ENCODE data around the gene WDR90. TPM values are rescaled to one million over a fixed set of nuclear protein-coding genes. Genes with fewer than 3 reads are reported as not detected.

WDR90 gene
- total and polyA plus RNA-seq, 2 experiments from 2014 or later = 8.2 to 16.5 TPM

- 79 to 95% methylated on average over 3 to 6 of the region's 6 CpGs for WGBS, 2 experiments (ENCODE audit: low coverage in 1 of 2, low lambda C conversion rate in 2 of 2, missing lambda C conversion rate in 2 of 2)
- Histone ChIP-seq H4K20me1 (ENCODE audit: insufficient read depth) (no peaks in the 10 kb centered on the region), H3K9ac (no peak overlapping the region), H3K4me2 (ENCODE audit: unreplicated experiment) (no peak overlapping the region), H3K79me2 (ENCODE audit: insufficient read depth) (no peaks in the 10 kb centered on the region), H3K27ac (no peak overlapping the region), H3F3A (ENCODE audit: insufficient read depth) (no peaks in the 10 kb centered on the region), H3K27me3 (replicated peaks; ENCODE audit: insufficient read depth) (no peaks in the 10 kb centered on the region), H3K9me3 (ENCODE audit: low read depth) (no peaks in the 10 kb centered on the region), H3K36me3 (ENCODE audit: low read depth) (no peaks in the 10 kb centered on the region), H2AFZ (no peak overlapping the region), H3K9me2 (ENCODE audit: insufficient read depth) (no peaks in the 10 kb centered on the region), H3K4me1 (ENCODE audit: insufficient read depth) (no peaks in the 10 kb centered on the region), H3K4me3 (no peak overlapping the region)
- TF ChIP-seq EZH2 (IDR thresholded peaks at IDR 0.05; ENCODE audit: insufficient read depth, poor library complexity, severe bottlenecking) (no peak), EZH2phosphoT487 (IDR thresholded peaks at IDR 0.05; ENCODE audit: insufficient read depth, low read depth) (no peak)
- DNase-seq = no peak
- in situ Hi-C loops (cut with MboI) = no loop called here
Observed at GRCh38 chr16:660132-660458, 10.9 kb downstream of the WDR90 start.

GRCh38 chr16:660459-661183 lies 11.5 kb downstream of the WDR90 start:
- H4K20me1 ChIP-seq (ENCODE audit: insufficient read depth) = no peaks in the 10 kb centered on the region
- H3K9me2 ChIP-seq (ENCODE audit: insufficient read depth) = no peaks in the 10 kb centered on the region
- H3K27ac ChIP-seq = no peak overlapping the region
- no peak overlapping the region for H3K4me2 ChIP-seq (ENCODE audit: unreplicated experiment)
- H3K79me2 ChIP-seq (ENCODE audit: insufficient read depth) = no peaks in the 10 kb centered on the region
- 72 to 74% methylated on average over 27 to 34 of the region's 43 CpGs for WGBS, 2 experiments (ENCODE audit: low coverage in 1 of 2, low lambda C conversion rate in 2 of 2, missing lambda C conversion rate in 2 of 2)
- H3K9ac ChIP-seq = no peak overlapping the region
- H2AFZ ChIP-seq = no peak overlapping the region
- no peaks in the 10 kb centered on the region for H3K36me3 ChIP-seq (ENCODE audit: low read depth)
- H3F3A ChIP-seq (ENCODE audit: insufficient read depth) = no peaks in the 10 kb centered on the region
- no peak for TF ChIP-seq EZH2 (IDR thresholded peaks at IDR 0.05; ENCODE audit: insufficient read depth, poor library complexity, severe bottlenecking)
- no peak for TF ChIP-seq EZH2phosphoT487 (IDR thresholded peaks at IDR 0.05; ENCODE audit: insufficient read depth, low read depth)
- no peaks in the 10 kb centered on the region for H3K9me3 ChIP-seq (ENCODE audit: low read depth)
- DNase-seq = peak; percentile 59
- in situ Hi-C loops (cut with MboI) = no loop called here
- no peaks in the 10 kb centered on the region for H3K27me3 ChIP-seq (replicated peaks; ENCODE audit: insufficient read depth)
- H3K4me3 ChIP-seq = no peak overlapping the region
- no peaks in the 10 kb centered on the region for H3K4me1 ChIP-seq (ENCODE audit: insufficient read depth)

- Histone ChIP-seq H3F3A (ENCODE audit: insufficient read depth) (no peaks in the 10 kb centered on the region), H2AFZ (no peak overlapping the region), H3K9me2 (ENCODE audit: insufficient read depth) (no peaks in the 10 kb centered on the region), H3K79me2 (ENCODE audit: insufficient read depth) (no peaks in the 10 kb centered on the region), H3K4me3 (no peak overlapping the region), H3K4me2 (ENCODE audit: unreplicated experiment) (no peak overlapping the region), H3K9me3 (ENCODE audit: low read depth) (no peaks in the 10 kb centered on the region), H3K27ac (no peak overlapping the region), H4K20me1 (ENCODE audit: insufficient read depth) (no peaks in the 10 kb centered on the region), H3K27me3 (replicated peaks; ENCODE audit: insufficient read depth) (no peaks in the 10 kb centered on the region), H3K4me1 (ENCODE audit: insufficient read depth) (no peaks in the 10 kb centered on the region), H3K36me3 (ENCODE audit: low read depth) (no peaks in the 10 kb centered on the region), H3K9ac (no peak overlapping the region)
- no peak for TF ChIP-seq EZH2 (IDR thresholded peaks at IDR 0.05; ENCODE audit: insufficient read depth, poor library complexity, severe bottlenecking)
- no peak for TF ChIP-seq EZH2phosphoT487 (IDR thresholded peaks at IDR 0.05; ENCODE audit: insufficient read depth, low read depth)
- 93% methylated on average over 32 to 35 of the region's 35 CpGs for WGBS, 2 experiments (ENCODE audit: low coverage in 1 of 2, low lambda C conversion rate in 2 of 2, missing lambda C conversion rate in 2 of 2)
- in situ Hi-C loops (cut with MboI) = no loop called here
- DNase-seq = no peak
Observed at GRCh38 chr16:661184-661821, 12.1 kb downstream of the WDR90 start.

- H3K4me2 ChIP-seq (ENCODE audit: unreplicated experiment) = no peak overlapping the region
- in situ Hi-C loops (cut with MboI) = no loop called here
- TF ChIP-seq EZH2 (IDR thresholded peaks at IDR 0.05; ENCODE audit: insufficient read depth, poor library complexity, severe bottlenecking) (no peak), EZH2phosphoT487 (IDR thresholded peaks at IDR 0.05; ENCODE audit: insufficient read depth, low read depth) (no peak)
- DNase-seq = no peak
- no peaks in the 10 kb centered on the region for H3F3A ChIP-seq (ENCODE audit: insufficient read depth)
- H3K4me1 ChIP-seq (ENCODE audit: insufficient read depth) = no peaks in the 10 kb centered on the region
- no peaks in the 10 kb centered on the region for H3K27me3 ChIP-seq (replicated peaks; ENCODE audit: insufficient read depth)
- no peak overlapping the region for H3K9ac ChIP-seq
- H3K27ac ChIP-seq = no peak overlapping the region
- no peaks in the 10 kb centered on the region for H3K9me2 ChIP-seq (ENCODE audit: insufficient read depth)
- no peak overlapping the region for H3K4me3 ChIP-seq
- WGBS, 2 experiments (ENCODE audit: low coverage in 1 of 2, low lambda C conversion rate in 2 of 2, missing lambda C conversion rate in 2 of 2) = 92 to 93% methylated on average over 15 to 19 of the region's 19 CpGs
- H3K9me3 ChIP-seq (ENCODE audit: low read depth) = no peaks in the 10 kb centered on the region
- no peaks in the 10 kb centered on the region for H4K20me1 ChIP-seq (ENCODE audit: insufficient read depth)
- H3K36me3 ChIP-seq (ENCODE audit: low read depth) = no peaks in the 10 kb centered on the region
- H3K79me2 ChIP-seq (ENCODE audit: insufficient read depth) = no peaks in the 10 kb centered on the region
- H2AFZ ChIP-seq = no peak overlapping the region
Observed at GRCh38 chr16:662095-662494, 12.9 kb downstream of the WDR90 start.

Data from GM23248 (cell line).